HG03521 (cell line): ENCODE measurements around the gene KIAA1586.
"Not testable (repeated sequence)": the region's sequence is repeated elsewhere in the genome, so short reads cannot be mapped to it uniquely, and the experiment has no call there.

Source experiments
- ATAC-seq: cut with Tn5 transposase; IDR thresholded peaks from one replicate; pipeline ENCODE4 v1.9.1; 2021; ENCODE audit warnings: mild to moderate bottlenecking, moderate library complexity; ENCODE audit not compliant: unreplicated experiment

The KIAA1586 gene

GRCh38 chr6:57044061-57044460 is 2.4 kb upstream of the KIAA1586 start:
- not testable (repeated sequence) for ATAC-seq

- ATAC-seq: no peak
Measured at GRCh38 chr6:57044568-57044967, 1.9 kb upstream of the KIAA1586 start.

GRCh38 chr6:57047257-57047585 is 728 bp downstream of the KIAA1586 start:
- ATAC-seq: peak; percentile 18

DNA sequence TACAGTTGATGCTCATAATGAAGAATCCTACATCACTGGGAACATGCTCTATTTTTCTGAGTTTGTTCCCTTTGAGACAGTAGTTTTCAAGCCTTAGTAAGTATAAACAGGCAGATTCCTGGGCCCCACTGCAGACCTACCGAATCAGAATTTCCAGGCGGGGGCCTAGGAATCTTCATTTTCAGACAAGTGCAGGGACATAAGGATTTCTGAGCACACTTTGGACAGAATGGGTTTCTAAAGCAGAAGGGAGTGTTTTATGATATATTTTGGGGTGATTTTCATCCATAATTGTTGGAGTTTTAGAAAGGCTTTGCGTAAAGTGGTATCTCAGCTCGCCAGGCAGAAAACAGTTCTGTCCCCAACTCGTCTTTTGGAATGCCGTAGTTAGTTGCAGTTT is 1.4 kb downstream of the KIAA1586 start:
- ATAC-seq: not testable (repeated sequence)

- ATAC-seq: no peak
Measured at GRCh38 chr6:57048577-57048976, 2.1 kb downstream of the KIAA1586 start.

GRCh38 chr6:57063847-57064246 is 17.4 kb downstream of the KIAA1586 start:
- no peak for ATAC-seq

DNA sequence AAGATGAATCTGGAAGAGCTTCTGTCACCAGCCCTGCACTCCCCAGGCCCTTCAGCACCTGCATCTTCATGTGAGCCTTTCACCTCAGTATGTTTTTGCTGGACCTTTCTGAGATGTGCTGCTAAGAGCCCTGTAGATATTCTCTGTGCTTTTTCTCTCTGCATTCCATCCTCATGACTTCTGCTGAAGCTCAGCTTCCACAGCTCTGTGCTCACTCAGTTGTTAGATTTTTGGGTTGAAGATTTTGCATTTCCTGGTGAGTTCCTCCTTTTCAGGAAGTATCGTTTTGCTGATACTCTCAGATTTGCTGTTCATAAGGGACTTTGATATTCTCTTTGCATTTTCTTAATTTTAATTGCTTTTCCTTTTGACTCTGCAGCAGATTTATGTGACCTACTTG is 18.3 kb downstream of the KIAA1586 start:
- no peak for ATAC-seq

- ATAC-seq: no peak
Measured at GRCh38 chr6:57068061-57068460, 21.6 kb downstream of the KIAA1586 start.

DNA sequence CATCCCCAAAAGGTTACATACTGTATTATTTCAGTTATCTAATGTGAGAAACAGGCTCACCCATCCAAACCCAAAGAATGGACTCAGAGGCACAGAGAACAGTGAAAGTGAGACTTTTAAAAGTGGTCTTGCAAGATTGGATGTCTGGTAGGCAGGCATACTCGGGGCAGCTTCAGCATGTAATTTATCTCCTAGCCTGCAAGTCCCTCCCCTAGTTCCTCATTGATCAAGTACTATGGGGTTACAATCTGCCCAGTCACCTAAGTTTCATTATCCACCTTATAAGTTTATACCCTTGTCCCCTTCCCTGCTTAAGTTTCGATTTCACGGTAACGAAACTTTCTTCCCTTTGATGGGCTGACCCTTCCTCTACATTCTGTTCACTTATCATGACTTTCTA is 22.7 kb downstream of the KIAA1586 start:
- ATAC-seq: no peak

DNA sequence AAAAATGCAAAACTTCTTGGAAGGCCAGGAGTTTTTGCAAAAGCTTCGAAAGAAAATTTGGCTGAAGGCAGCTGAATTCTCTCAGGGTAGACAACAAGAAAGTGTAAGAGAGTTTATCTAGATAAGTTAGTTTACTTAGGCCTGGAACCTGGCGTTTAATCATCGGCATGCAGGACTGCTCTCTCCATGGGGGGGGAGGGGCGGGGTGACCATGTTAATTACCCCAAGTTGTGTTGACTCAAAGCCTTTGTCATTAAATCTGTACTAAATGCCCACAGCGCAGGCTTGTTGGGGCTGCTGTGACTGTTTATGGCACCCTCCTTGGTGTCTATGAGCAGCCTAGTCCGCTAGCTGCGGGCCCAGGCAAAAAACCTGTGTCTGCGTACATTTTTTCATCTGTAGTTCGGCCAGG is 23.4 kb downstream of the KIAA1586 start:
- no peak for ATAC-seq

GRCh38 chr6:57072108-57072507 is 25.6 kb downstream of the KIAA1586 start:
- ATAC-seq: no peak

DNA sequence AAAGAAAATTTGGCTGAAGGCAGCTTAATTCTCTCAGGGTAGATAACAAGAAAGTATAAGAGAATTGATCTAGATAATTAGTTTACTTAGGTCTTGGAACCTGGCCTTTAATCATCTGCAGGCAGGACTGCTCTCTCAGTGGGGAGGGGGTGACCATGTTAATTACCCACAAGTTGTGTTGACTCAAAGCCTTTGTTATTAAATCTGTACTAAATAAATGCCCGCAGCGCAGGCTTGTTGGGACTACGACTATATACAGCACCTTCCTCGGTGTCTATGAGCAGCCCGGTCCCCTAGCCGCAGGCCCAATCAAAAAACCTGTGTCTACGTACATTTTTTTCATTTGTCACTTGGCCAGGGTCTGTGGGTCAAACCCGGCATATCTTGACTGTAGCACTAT is 27.9 kb downstream of the KIAA1586 start:
- no peak for ATAC-seq

- ATAC-seq: no peak
Measured at GRCh38 chr6:57075092-57075491, 28.6 kb downstream of the KIAA1586 start.

GRCh38 chr6:57078531-57079207 is 32.2 kb downstream of the KIAA1586 start:
- ATAC-seq: no peak

DNA sequence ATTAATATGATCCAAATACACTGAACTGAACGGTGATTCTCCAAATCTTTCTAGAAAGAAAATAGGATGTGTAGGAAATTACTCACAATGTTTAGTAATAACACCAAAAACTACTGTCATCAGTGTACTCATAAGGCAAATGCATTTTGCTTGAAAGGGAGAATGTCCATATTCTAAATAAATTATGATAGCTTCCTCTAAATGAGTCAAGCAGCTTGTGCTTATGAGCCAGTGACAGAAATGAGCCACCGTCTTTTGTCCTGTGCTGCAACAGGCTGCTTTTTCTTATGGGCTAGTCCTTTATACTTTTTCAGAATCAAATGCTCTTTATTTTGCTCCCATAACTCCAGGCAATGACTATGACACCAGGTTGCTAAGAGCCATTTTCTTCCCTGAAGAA is 39.0 kb downstream of the KIAA1586 start:
- no peak for ATAC-seq

DNA sequence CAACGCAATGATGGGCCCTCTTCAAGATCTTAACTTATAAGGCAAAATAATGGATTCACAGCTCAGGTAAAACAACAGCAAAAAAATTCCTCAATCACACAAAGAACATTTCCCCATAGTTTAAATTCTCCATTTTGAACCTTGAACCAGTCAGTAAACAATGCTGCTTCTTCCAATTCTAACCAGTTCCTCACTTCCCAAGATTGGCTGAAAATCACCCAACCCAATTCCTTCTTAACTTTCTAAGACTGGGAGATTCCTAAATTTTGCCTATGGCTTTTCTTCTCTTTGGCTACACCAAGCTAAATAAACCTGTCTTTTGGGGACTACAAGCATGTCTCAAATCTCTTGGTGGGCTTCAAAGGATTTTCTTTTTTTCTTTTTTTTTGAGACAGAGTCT is 40.4 kb downstream of the KIAA1586 start:
- no peak for ATAC-seq

GRCh38 chr6:57087916-57088315 is 41.4 kb downstream of the KIAA1586 start:
- no peak for ATAC-seq

GRCh38 chr6:57089265-57089664 is 42.8 kb downstream of the KIAA1586 start:
- ATAC-seq: no peak

DNA sequence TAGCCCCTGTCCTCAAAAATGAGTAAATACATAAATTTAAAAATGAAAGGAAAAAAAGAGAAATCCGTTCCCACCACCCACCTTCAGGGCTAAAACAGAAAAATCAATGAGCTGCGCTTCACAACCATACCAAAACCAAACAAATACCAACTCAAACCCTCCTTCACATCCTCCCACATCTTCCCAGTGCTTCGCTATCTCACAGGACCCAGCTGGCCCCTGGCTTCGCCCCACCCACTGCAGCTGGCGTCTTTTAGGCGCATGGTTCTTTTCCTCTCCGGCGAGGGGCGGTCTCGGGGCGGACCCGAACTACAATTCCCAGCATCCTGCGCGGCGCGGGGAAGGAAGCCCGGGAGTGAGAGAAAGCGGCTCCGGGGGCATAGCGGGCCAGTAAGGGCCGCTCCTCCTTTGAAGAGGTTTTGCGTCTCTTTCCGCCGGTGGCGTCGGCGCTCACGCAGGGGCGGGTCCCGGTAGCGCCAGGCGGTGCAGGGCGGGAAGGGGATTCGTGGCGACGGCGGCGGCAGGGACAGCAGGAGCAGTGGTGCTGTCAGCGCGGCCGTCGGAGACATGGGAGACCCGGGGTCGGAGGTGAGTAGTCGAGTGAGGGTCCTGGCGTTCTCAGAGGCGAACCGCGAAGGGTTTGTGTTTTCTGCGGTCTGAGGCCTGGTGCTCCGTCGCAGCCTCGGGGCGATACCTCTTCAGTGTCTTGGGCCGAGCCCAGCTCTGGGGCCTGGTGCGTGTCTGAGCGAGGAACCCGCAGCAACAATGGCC is 43.4 kb downstream of the KIAA1586 start, which contains the start of gene ZNF451:
Gene ZNF451, plus strand, starts transcription at position 502 of the 771 bp plus-strand sequence. Its CDS starts 66 bp downstream, at position 568.
- peak; percentile 94 for ATAC-seq

DNA sequence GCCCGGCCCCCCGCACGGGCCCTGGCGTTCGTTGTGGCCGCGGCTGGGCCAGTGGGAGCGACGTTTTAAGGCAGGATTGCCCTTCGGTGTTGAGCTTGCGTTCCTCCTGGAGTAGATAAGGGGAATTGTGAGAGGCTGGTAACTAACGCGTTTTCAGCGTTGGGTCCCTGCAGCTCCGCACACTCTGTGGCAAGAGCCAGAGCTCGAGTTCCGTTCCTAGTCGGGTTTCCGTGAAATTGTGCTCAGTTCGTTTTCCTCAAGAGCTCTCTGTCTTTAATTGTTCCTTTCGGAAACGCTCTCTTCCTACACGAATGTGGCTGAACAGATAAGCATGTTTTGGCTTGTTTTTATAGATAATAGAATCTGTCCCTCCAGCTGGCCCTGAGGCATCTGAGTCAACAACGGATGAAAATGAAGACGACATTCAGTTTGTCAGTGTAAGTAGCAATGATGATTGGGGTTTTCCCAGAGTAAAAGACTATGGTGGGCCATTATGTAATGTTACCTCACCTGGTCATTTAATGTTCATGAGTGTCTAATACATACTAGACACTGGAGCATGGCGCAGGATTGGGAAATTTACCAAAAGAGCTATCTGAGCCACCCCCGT is 44.1 kb downstream of the KIAA1586 start:
- peak; percentile 5 for ATAC-seq

DNA sequence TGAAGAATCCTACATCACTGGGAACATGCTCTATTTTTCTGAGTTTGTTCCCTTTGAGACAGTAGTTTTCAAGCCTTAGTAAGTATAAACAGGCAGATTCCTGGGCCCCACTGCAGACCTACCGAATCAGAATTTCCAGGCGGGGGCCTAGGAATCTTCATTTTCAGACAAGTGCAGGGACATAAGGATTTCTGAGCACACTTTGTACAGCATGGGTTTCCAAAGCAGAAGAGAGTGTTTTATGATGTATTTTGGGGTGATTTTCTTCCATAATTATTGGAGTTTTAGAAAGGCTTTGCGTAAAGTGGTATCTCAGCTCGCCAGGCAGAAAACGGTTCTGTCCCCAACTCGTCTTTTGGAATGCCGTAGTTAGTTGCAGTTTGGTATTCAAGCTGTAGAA is 44.9 kb downstream of the KIAA1586 start:
- ATAC-seq: not testable (repeated sequence)

GRCh38 chr6:57094689-57095088 is 48.2 kb downstream of the KIAA1586 start:
- no peak for ATAC-seq
